HG03342 (cell line): ENCODE data around the gene PRKG1.

ENCODE experiments used
- ATAC-seq: cut with Tn5 transposase; IDR thresholded peaks from one replicate; pipeline ENCODE4 v1.9.1; 2021; ENCODE audit warnings: mild to moderate bottlenecking, moderate library complexity; ENCODE audit not compliant: unreplicated experiment

PRKG1 gene

GRCh38 chr10:51843966-51844365, 769.7 kb downstream of the PRKG1 start:
- ATAC-seq, result no peak

DNA sequence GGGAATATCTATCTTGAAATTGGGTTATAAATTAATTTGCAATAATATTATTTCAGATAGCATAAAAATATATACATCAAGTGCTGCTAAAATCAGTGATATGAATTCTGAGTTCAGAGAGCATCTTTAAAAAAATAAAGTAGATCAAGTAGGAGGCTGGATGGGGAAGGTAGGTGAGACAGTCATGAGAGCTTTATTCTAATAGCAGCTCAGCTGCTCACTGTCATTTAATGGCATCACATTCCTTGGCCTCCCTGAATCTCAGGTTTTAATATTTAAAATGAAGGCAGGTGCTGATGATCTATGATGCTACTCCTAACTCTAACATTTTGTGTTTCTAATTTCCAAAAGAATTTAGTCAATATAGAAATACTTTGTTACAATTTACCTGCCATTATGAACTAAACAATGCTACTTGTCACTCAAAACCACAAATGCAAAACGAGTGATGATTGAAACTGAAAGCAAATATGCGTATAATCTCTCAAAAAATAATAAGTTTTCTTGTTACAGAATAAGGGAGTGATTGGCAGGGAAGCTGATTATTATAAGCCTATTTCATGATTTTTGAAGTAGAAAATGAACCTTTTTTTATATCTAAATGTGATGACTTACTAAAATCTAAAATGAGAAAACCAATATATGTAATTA, 772.7 kb downstream of the PRKG1 start:
- peak; percentile 91 for ATAC-seq

DNA sequence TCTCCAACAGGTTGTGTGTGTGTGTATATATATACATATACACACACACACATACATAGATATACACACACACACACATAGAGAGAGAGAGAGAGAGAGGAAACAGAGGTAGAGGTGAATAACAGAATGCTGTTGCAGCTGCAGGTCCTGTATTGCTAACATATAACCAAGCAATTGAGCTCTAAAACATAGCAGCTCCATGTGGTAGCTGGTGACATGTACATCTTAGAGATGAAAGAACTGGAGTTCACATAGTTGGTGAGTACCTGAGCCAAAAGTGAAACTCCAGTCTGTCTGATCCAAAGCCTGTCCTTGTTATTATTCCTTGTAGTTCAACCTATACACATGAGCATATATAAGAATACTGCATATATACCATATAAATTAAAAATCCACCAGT, 778.0 kb downstream of the PRKG1 start:
- ATAC-seq, result no peak

DNA sequence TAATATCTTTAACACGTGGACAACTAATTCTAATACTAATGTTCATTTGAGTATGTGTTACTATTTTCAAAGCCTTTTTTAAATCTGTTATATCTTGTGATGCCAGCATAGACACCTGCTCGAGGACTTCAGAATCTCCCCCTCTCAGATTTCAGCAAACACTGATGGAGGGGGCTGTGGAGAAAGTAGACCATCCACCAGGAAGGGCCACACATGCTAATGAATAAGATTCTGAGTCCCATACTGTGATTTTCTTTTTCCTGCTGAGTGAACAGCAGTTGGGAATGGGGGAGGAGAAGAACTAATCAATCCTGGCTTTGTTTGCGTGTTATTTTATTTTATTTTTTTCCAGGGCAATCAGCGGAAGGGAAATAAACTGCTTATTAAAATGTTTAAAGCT, 783.0 kb downstream of the PRKG1 start:
- ATAC-seq, result no peak

GRCh38 chr10:51860257-51860656, 786.0 kb downstream of the PRKG1 start:
- peak; percentile 77 for ATAC-seq

GRCh38 chr10:51861051-51861450, 786.8 kb downstream of the PRKG1 start:
- no peak for ATAC-seq

- ATAC-seq, result no peak
These were observed 787.4 kb downstream of the PRKG1 start for GRCh38 chr10:51861731-51862130.

DNA sequence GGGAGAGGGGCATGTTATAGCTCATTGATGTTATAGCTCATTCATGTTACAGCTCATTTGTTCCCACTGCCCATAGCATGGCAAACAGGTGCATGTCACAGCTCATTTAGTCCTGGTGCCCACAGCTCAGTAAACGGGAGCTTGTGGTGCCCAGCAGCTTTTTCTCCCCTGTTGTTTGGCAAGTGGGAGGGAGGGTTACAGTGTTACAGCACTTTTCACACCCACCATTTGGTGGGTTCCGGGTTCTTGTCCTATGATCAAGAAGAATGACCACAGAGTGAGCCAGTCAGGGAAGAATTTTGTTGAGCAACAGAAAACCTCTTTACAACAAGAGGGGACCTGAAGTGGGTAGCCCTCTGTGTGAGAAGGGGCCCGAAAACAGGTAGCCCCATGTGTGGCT, 787.9 kb downstream of the PRKG1 start:
- no peak for ATAC-seq

DNA sequence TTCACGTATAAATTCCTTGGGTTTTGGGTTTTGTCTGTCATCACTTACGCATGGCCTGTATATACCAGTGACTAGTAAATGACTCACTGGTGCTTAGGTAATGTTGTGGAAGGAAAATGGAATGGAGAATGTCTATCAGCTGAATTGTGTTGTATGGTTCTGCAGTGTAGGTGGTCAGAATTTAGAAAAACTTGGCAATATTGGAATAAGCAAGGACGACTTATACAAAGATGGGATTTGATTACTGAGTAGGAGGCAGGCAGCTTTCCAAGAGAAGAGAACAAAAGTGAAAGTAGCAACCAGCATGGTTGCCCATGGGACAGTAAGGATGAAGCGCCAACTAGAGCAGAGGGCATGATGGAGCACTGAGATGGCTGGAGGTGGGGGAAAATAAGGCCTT, 793.7 kb downstream of the PRKG1 start:
- ATAC-seq, result no peak

DNA sequence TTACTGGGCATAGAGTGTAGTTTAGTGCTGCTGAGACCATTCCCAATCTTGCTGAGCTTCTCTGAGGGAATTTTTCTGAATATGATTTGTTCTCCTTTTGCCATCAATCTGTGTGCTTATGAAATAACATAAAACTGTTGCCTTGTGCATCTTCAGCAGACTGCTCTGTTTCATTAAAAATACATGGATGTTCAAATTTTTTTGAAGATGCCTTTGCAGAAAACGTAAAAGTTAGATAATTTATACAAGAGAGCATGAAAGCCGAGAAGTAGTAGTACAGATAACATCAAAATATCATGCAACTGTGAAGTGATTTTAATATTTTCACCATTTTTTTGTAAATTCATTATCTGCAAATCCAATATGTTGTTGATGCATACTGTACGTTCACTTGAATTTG, 799.8 kb downstream of the PRKG1 start:
- ATAC-seq, result no peak

DNA sequence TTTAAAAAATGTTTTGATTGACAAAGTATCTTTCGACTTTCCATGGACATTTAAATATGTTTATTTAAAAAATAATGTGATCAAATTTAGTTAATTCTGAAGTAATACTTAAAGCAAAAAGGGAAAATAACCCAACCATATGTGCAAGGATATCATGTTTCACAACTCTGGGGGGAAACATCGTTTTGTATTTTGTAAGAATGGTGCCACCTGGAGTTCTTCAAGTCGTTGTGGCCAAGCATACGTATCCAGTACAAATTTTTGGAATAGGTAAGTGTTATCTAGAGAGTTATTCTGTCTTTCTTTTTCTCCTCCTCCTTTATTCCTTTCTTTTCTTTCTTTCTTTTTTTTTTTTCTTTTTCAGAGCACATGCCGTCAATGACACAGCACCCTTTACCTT, 801.3 kb downstream of the PRKG1 start:
- ATAC-seq, result no peak

- no peak for ATAC-seq
These were observed 802.2 kb downstream of the PRKG1 start for GRCh38 chr10:51876503-51876902.

DNA sequence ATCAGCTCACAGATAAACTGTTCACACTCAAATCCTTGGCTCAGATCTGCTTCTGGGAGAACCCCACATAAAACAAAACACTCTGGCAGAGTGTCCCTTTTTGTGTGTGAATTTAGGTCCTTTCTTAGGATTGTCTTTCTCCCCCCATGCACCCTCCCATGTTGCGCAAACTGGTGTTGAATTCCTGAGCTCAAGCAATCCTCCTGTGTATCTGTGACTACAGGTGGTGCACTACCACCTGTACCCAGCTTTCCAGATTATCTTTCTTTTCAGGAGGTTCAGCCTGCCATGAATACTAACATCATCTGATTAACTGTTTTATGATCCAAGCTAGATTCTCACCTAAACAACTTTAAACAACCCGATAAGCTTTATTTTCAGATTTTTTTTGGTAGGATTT, 802.7 kb downstream of the PRKG1 start:
- ATAC-seq, result no peak

DNA sequence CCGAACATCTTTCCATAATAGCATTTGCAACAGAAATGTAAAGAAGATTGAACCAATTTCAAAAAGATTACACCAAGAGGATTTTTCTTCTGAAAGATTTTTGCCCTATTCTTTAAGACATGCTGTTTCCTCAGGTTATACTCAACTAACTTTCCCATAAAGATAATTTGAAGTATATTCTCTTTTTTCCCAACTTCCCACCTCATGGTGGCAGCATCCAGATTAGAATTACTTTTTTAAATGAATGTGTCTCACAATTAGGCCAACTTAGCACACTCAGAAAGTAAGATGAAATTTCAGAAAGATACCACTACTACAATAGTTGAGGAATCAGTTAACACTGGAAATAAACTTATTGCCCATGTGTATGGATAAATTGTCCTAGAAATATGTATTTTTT, 803.3 kb downstream of the PRKG1 start:
- ATAC-seq, result no peak

DNA sequence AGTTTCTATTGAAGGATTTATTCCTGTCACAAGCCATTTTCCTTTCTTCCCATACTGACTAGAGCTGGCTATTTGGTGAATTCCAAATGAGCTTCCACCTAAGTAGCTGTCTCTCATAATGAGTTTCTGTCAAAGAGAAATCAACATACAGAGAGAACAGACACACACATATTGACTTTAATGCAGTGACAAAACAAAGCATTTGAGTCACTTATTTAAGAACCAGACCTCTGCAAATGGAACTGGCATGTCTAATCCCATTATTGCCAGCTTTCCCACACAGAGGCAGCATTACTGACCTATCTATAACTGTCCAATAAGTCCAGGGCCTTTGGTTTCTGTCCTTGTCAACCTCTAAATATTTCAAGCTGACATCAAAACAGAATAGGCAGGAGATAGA, 804.4 kb downstream of the PRKG1 start:
- peak; percentile 19 for ATAC-seq

DNA sequence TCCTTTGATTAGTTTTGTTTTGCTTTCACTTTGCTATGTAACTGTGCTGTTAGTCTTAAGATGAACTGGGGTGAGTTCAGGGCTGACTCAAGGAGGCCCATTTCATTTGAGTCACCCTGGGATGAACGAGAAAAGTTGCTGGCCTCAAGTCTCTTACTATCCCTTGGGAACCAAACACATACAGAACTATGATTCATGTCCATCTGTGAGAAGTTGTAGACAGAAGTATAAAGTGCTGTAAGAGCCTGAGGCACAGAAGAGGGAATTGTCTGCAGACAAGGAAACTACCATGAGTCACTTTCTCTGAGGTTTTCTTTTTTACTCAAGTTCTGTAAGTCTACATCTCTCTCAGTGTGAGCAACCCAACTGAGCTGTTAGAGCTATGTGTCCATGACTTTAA, 805.0 kb downstream of the PRKG1 start:
- peak; percentile 92 for ATAC-seq

GRCh38 chr10:51881213-51881612, 806.9 kb downstream of the PRKG1 start:
- no peak for ATAC-seq

DNA sequence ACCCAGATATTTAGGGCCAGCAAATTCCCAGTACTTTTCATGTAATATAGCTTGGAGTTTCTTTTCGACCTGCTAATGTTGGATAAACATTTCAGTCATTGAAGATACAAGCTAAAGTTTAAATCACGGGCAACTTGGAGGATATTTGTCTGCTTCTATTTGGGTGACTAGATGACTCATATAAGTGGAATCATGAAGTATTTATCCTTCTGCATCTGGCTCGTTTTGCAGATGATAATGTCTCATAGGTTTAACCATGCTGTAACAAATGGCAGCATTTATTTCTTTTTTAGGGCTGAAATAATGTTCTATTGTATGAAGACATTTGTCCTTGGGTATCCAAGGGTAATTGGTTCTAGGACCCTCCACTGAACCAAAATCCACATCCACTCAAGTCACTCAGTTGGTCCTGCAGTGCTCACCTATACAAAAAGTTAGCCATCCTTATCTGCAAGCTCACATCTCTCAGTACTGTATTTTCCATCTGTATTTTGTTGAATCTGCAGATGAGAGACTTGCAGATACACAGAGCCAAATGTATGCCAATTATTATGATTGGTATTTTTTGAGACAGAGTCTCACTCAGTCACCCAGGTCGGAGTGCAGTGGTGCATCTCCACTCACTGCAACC, 812.3 kb downstream of the PRKG1 start:
- no peak for ATAC-seq

GRCh38 chr10:51888263-51888662, 814.0 kb downstream of the PRKG1 start:
- no peak for ATAC-seq

- no peak for ATAC-seq
These were observed 818.0 kb downstream of the PRKG1 start for GRCh38 chr10:51892313-51892712.

DNA sequence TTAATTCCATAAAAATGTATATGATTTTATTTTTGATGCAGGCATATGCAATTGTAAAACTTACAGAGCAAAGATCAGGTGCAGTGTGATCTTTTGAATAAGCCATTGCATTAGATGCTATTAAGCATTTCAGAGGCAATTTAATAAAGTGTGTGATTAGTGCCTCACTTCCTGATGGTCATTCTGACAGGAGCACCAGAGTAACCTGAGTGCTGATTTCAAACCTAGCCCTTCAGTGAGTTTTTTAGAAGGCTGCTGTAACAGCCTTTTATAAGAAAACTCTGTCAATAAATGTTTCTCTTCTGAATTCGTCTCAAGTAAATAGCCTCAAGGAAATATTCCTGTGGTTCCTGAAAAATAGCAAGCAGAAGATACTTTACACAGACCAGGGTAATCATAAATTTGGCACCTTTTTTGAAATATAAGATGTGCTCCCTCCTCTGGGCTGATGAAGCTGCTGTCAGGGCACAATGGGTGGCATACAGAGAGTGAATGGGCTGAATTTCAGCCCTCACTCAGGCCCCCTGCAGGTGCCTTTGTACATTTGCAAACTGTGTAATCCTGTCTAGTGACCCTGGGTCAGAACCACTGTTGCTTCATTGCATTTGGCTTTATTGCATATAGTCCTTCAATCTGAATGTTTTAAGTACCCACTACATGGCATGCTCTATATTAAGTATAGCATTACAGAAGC, 818.8 kb downstream of the PRKG1 start:
- peak; percentile 93 for ATAC-seq
